ENCODE measurements around the gene TWIST2.

DNA sequence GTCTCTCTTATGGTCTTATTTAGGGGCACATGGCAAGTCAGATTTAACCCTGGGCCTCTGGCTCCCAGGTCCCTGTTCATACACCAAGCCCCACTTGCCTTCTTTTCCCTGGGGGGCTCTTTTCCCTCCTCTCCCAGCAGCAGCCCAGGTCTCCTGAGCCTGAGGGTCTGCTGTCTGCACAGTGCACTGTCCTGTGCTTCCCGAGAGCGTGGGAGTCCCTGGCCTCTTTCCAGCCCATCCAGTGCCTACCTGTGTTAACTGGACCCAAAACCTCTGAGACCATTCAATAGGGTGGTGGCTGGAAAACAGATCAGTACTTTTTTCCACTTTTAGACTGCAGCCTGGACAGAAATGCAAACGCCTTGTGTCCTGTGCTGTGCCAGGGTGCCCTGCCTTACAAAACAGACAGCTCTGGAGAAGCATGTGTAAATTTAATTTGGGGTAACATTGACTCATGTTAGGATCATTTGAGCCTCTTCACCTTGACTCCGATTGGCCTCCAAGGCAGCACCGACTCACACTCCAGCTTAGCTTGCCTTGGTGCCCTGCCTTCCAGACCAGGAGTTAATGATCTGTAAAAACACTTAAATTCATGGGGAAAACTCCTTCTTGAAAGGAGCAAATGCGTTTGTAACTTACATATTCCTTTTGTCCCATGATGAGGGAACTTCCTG is 34.3 kb downstream of the TWIST2 start:
- TF ChIP-seq, protein P1, sequence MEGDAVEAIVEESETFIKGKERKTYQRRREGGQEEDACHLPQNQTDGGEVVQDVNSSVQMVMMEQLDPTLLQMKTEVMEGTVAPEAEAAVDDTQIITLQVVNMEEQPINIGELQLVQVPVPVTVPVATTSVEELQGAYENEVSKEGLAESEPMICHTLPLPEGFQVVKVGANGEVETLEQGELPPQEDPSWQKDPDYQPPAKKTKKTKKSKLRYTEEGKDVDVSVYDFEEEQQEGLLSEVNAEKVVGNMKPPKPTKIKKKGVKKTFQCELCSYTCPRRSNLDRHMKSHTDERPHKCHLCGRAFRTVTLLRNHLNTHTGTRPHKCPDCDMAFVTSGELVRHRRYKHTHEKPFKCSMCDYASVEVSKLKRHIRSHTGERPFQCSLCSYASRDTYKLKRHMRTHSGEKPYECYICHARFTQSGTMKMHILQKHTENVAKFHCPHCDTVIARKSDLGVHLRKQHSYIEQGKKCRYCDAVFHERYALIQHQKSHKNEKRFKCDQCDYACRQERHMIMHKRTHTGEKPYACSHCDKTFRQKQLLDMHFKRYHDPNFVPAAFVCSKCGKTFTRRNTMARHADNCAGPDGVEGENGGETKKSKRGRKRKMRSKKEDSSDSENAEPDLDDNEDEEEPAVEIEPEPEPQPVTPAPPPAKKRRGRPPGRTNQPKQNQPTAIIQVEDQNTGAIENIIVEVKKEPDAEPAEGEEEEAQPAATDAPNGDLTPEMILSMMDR (IDR thresholded peaks at IDR 0.05), result no peak
- TF ChIP-seq POLR2A (IDR thresholded peaks at IDR 0.05), result no peak
